K562 (cell line): Measurements from ENCODE around the gene PPFIA3. TPM values are rescaled to one million over a fixed set of nuclear protein-coding genes. Genes with fewer than 3 reads are reported as not detected.

Source experiments
- ATF1 ChIP-seq, 2 experiments: fragments of 450-650 bp in 1 of 2; IDR thresholded peaks; 2 replicates each; pipeline ENCODE4 v1.6.1; 2016; ENCODE audit warnings: missing compliant biosample characterization in 1 of 2, missing genetic modification characterization in 1 of 2
- COPS2 ChIP-seq: fragments of 450-650 bp; conservative IDR thresholded peaks from 2 replicates; pipeline ENCODE4 v1.6.1; 2016; ENCODE audit warnings: mild to moderate bottlenecking, moderate library complexity
- ETS2 ChIP-seq: IDR thresholded peaks from 2 replicates; pipeline ENCODE4 v1.6.1; 2016; ENCODE audit warnings: borderline replicate concordance, missing genetic modification characterization, mild to moderate bottlenecking, moderate library complexity, missing compliant biosample characterization; ENCODE audit not compliant: poor library complexity, severe bottlenecking
- HMG20A ChIP-seq: fragments of 450-650 bp; formaldehyde crosslinking; conservative IDR thresholded peaks from 2 replicates; pipeline ENCODE4 v1.4.0; 2020; ENCODE audit warnings: mild to moderate bottlenecking, mixed read lengths
- KAT7 ChIP-seq: sonication (generic); formaldehyde crosslinking; IDR thresholded peaks from 2 replicates; pipeline ENCODE4 v1.8.0; 2022; ENCODE audit warnings: missing genetic modification reagents, mild to moderate bottlenecking, borderline replicate concordance
- KDM1A ChIP-seq, 2 experiments: fragments of 450-650 bp; IDR thresholded peaks; 2 replicates each; pipeline ENCODE4 v1.6.1; 2016; ENCODE audit warnings: mild to moderate bottlenecking in 2 of 2
- KLF1 ChIP-seq: fragments of 450-650 bp; IDR thresholded peaks from 2 replicates; pipeline ENCODE4 v1.6.1; 2016; ENCODE audit warnings: missing genetic modification characterization, missing compliant biosample characterization
- MAFF ChIP-seq: IDR thresholded peaks from 2 replicates; pipeline ENCODE4 v1.6.1; 2012; ENCODE audit warnings: low read length, improper control_type of control experiment
- MAZ ChIP-seq, 2 experiments: fragments of 450-650 bp in 1 of 2; sonication (generic) in 1 of 2; formaldehyde crosslinking; IDR thresholded peaks in 1 of 2; conservative IDR thresholded peaks in 1 of 2; 2 replicates each; pipeline versions ENCODE4 v1.4.0 to v1.5.0; 2020; ENCODE audit warnings: mild to moderate bottlenecking in 1 of 2, missing genetic modification reagents in 1 of 2
- NFIC ChIP-seq: fragments of 450-650 bp; IDR thresholded peaks from 2 replicates; pipeline ENCODE4 v1.6.1; 2017; ENCODE audit warnings: mild to moderate bottlenecking, inconsistent platforms
- NR1H2 ChIP-seq: sonication (generic); formaldehyde crosslinking; IDR thresholded peaks from 2 replicates; pipeline ENCODE4 v1.4.0; 2020; ENCODE audit warnings: mild to moderate bottlenecking, missing genetic modification reagents
- RFX5 ChIP-seq: IDR thresholded peaks from 2 replicates; pipeline ENCODE4 v1.6.1; 2011; ENCODE audit warnings: low read depth, mild to moderate bottlenecking, improper control_type of control experiment, low read length
- TEAD4 ChIP-seq, 2 experiments: sonication (generic) in 1 of 2; formaldehyde crosslinking in 1 of 2; IDR thresholded peaks; 2 replicates each; pipeline versions ENCODE4 v1.6.1 to v1.8.0; 2012 to 2022; ENCODE audit warnings: borderline replicate concordance in 1 of 2, inconsistent platforms in 1 of 2, low read length in 1 of 2, mild to moderate bottlenecking in 1 of 2, missing genetic modification reagents in 1 of 2
- THRB ChIP-seq: fragments of 450-650 bp; formaldehyde crosslinking; conservative IDR thresholded peaks from 2 replicates; pipeline ENCODE4 v1.4.0; 2022; ENCODE audit warnings: mild to moderate bottlenecking, missing genetic modification characterization
- ZBTB17 ChIP-seq: fragments of 450-650 bp; formaldehyde crosslinking; IDR thresholded peaks from 2 replicates; pipeline ENCODE4 v1.4.0; 2020; ENCODE audit warnings: mild to moderate bottlenecking
- ZKSCAN1 ChIP-seq: fragments of 150-350 bp; IDR thresholded peaks from 2 replicates; pipeline ENCODE4 v1.6.1; 2016; ENCODE audit warnings: low read depth, low read length
- ZNF12 ChIP-seq: sonication (generic); formaldehyde crosslinking; IDR thresholded peaks from 2 replicates; pipeline ENCODE4 v1.4.0; 2020; ENCODE audit warnings: mild to moderate bottlenecking, missing genetic modification reagents
- ZNF146 ChIP-seq: IDR thresholded peaks from one replicate; pipeline ENCODE4 v1.6.1; 2018; ENCODE audit warnings: missing compliant biosample characterization; ENCODE audit not compliant: unreplicated experiment
- ZNF311 ChIP-seq: fragments of 250-450 bp; sonication (Bioruptor Pico); IDR thresholded peaks from 2 replicates; pipeline ENCODE4 v1.4.0; 2020; ENCODE audit warnings: mild to moderate bottlenecking, moderate library complexity
- polyA plus RNA-seq, 8 experiments: library from polyadenylated mRNA; depleted of rRNA in 4 of 8; stranded (reverse) in 5 of 8; unstranded in 3 of 8; fragments of >200 nt; fragmentation: Nextera tagmentation in 2 of 8; fragmentation: Illumina TruSeq in 1 of 8; extraction: Ambion mirVana in 2 of 8; extraction: Trizol in 1 of 8; gene quantifications; 2 replicates each; pipeline versions ENCODE4 v1.2.1 to v1.2.3, GENCODE V29; 2011 to 2014; ENCODE audit warnings: inconsistent platforms in 1 of 8, missing spikeins in 1 of 8
- total RNA-seq, 7 experiments: library from RNA; depleted of rRNA in 6 of 7; stranded (reverse); fragments of >200 nt in 6 of 7; fragmentation: Illumina TruSeq in 2 of 7; extraction: Trizol in 2 of 7; gene quantifications; 2 replicates each; pipeline versions ENCODE4 v1.2.1 to v1.2.3, GENCODE V29; 2011 to 2021; ENCODE audit warnings: low replicate concordance in 1 of 7
- TF ChIP-seq, protein P1 (sequence below): fragments of 450-650 bp; formaldehyde crosslinking; IDR thresholded peaks from 2 replicates; pipeline ENCODE4 v1.4.0; 2020; ENCODE audit warnings: mild to moderate bottlenecking, moderate library complexity
- TF ChIP-seq, protein P2 (sequence below), 2 experiments: fragments of 150-350 bp in 1 of 2; IDR thresholded peaks; 2 replicates each; pipeline ENCODE4 v1.6.1; 2012 to 2016; ENCODE audit warnings: low read depth in 2 of 2, low read length in 2 of 2, mild to moderate bottlenecking in 1 of 2, moderate library complexity in 1 of 2

Gene PPFIA3
- total and polyA plus RNA-seq, 9 of the 15 experiments (the other 6 are each of a cell fraction or from before 2014, with no cell fraction given) = 0.10 to 53.0 (median 17.6) TPM

GRCh38 chr19:49073514-49074378 is 45.6 kb upstream of the PPFIA3 start (continued):
- TF ChIP-seq MAZ (CRISPR knock-in tag; conservative IDR thresholded peaks at IDR 0.05 in 1 of 2, IDR thresholded peaks at IDR 0.05 in 1 of 2) = peak in 1 of 2 experiments; percentile 64; a peak in 2 of 4 replicates
- no peak for TF ChIP-seq ZNF146 (CRISPR knock-in tag)
- TF ChIP-seq ZBTB17 (CRISPR knock-in tag) = no peak
- peak; percentile 17; the same call in 1 of the 2 replicates for TF ChIP-seq NFIC
- peak; percentile 60; the same call in 1 of the 2 replicates for TF ChIP-seq MAFF
- no peak for TF ChIP-seq KDM1A (IDR thresholded peaks at IDR 0.05)
- TF ChIP-seq RFX5 = no peak
- TF ChIP-seq, protein P1, sequence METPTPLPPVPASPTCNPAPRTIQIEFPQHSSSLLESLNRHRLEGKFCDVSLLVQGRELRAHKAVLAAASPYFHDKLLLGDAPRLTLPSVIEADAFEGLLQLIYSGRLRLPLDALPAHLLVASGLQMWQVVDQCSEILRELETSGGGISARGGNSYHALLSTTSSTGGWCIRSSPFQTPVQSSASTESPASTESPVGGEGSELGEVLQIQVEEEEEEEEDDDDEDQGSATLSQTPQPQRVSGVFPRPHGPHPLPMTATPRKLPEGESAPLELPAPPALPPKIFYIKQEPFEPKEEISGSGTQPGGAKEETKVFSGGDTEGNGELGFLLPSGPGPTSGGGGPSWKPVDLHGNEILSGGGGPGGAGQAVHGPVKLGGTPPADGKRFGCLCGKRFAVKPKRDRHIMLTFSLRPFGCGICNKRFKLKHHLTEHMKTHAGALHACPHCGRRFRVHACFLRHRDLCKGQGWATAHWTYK = no peak
- no peak for TF ChIP-seq TEAD4 (IDR thresholded peaks at IDR 0.05; ENCODE audit: low read length)
- no peak for TF ChIP-seq TEAD4 (CRISPR knock-in tag; IDR thresholded peaks at IDR 0.05; ENCODE audit: borderline replicate concordance)
- TF ChIP-seq KAT7 (CRISPR knock-in tag) = no peak
- TF ChIP-seq KLF1 (tag) = no peak
- no peak for TF ChIP-seq ATF1 (CRISPR knock-in tag; IDR thresholded peaks at IDR 0.05)
- TF ChIP-seq ATF1 (tag; IDR thresholded peaks at IDR 0.05) = no peak
- TF ChIP-seq ZNF311 (CRISPR knock-in tag) = no peak
- no peak for TF ChIP-seq HMG20A (CRISPR knock-in tag)
- TF ChIP-seq ZNF12 (CRISPR knock-in tag) = no peak
- no peak for TF ChIP-seq NR1H2 (CRISPR knock-in tag)
- no peak for TF ChIP-seq ZKSCAN1
- no peak for TF ChIP-seq ETS2
- TF ChIP-seq THRB (CRISPR knock-in tag) = no peak
- TF ChIP-seq, protein P2, sequence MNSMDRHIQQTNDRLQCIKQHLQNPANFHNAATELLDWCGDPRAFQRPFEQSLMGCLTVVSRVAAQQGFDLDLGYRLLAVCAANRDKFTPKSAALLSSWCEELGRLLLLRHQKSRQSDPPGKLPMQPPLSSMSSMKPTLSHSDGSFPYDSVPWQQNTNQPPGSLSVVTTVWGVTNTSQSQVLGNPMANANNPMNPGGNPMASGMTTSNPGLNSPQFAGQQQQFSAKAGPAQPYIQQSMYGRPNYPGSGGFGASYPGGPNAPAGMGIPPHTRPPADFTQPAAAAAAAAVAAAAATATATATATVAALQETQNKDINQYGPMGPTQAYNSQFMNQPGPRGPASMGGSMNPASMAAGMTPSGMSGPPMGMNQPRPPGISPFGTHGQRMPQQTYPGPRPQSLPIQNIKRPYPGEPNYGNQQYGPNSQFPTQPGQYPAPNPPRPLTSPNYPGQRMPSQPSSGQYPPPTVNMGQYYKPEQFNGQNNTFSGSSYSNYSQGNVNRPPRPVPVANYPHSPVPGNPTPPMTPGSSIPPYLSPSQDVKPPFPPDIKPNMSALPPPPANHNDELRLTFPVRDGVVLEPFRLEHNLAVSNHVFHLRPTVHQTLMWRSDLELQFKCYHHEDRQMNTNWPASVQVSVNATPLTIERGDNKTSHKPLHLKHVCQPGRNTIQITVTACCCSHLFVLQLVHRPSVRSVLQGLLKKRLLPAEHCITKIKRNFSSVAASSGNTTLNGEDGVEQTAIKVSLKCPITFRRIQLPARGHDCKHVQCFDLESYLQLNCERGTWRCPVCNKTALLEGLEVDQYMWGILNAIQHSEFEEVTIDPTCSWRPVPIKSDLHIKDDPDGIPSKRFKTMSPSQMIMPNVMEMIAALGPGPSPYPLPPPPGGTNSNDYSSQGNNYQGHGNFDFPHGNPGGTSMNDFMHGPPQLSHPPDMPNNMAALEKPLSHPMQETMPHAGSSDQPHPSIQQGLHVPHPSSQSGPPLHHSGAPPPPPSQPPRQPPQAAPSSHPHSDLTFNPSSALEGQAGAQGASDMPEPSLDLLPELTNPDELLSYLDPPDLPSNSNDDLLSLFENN (IDR thresholded peaks at IDR 0.05; ENCODE audit: low read depth in 2 of 2, low read length in 2 of 2) = no peak
- no peak for TF ChIP-seq COPS2
